NCI-H460 (cell line): ENCODE results near the gene UBL3. TPM values are rescaled to one million over a fixed set of nuclear protein-coding genes. Genes with fewer than 3 reads are reported as not detected.

Experiments
- DNase-seq: peaks from one replicate; pipeline ENCODE4 v3.0.0-alpha.2; 2016; ENCODE audit warnings: low read depth; ENCODE audit errors: extremely low read depth
- total RNA-seq: library from RNA; depleted of rRNA; stranded (reverse); fragments of >200 nt; shearing (Covaris generic); gene quantifications from 2 replicates; pipeline ENCODE4 v1.2.3, GENCODE V29; 2014

The UBL3 gene
- total RNA-seq, 1 experiment from 2014 or later = 11.8 TPM

DNA sequence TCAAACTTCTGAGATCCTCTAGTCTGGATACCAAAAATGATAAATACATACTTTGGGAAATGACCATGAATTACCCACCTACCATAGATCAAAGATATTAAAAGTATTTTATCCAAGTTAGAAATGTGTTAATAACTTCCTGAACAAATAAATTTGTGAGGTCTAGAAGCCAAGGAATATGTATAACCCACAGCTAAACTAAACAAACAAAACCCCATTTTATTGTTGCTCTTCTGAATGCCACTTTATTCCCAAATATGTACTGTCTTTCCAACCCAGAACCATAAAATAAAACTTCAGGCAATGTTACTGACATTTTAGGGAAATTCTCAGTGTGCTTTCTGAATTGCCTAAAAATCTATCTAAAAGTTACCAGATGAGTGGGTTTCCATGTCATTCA lies 35.1 kb downstream of the UBL3 start:
- no peak for DNase-seq

DNA sequence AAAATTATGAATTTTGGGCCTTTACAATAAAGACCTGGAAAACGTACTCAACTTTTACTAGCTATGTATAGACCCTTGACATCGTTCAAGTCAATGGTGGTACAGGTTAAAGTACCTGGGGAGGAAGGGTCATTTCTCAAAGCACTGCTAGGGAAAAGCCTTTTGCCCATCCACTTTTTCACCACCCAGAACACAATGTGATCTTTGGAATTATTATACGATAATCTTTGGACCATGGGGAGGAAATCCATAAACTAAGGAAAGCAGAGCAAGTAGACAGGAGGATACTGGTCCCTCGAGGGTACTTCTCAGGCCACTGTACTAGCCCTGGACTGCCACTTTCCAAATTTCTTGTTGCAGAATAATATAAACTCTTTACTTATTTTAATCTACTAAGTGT lies 39.5 kb downstream of the UBL3 start:
- DNase-seq = no peak

DNA sequence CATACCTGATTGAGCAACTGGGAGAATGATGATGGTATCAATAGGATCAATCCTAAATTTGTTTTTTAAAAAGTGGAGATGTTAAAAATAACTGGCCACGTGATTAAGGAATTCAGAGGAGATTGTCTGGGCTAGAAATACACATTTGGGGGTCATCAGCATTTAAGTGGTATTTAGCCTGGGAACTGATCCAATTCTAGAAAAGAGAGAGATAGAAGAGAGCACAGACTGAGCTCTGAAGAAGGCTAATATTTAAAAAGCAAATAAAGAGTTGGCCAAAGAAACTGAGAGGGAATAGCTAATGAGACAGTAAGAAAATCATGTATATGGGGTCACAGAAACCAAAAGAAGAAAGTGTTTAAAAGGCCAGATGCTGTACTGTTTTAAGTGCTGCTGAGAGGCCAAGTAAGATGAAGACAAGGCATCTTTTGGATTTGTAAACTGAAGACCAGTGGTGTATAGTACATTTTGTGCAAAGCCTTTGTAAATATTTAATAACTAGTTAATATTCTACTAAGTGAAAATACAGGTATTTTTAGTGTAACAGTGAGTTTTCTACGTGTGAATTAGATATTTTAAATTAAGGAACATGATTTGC lies 40.2 kb downstream of the UBL3 start:
- DNase-seq = no peak

DNA sequence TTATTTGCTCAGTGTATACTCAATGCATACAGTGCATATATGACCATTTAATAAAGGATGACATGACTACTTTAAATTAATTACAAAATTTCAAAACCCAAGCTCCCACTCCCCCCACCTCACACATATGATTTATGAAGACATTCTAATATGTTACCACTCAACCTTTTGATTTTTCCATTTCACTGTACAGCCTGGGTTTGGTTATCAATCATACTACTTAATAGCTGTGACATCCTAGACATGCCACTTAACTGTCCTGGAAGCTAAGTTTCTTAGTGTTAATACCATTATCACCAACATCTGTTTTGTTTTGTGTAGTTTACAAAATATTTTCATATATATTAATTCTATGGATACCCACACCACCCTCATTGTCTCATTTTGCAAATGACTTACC lies 42.2 kb downstream of the UBL3 start:
- no peak for DNase-seq

DNA sequence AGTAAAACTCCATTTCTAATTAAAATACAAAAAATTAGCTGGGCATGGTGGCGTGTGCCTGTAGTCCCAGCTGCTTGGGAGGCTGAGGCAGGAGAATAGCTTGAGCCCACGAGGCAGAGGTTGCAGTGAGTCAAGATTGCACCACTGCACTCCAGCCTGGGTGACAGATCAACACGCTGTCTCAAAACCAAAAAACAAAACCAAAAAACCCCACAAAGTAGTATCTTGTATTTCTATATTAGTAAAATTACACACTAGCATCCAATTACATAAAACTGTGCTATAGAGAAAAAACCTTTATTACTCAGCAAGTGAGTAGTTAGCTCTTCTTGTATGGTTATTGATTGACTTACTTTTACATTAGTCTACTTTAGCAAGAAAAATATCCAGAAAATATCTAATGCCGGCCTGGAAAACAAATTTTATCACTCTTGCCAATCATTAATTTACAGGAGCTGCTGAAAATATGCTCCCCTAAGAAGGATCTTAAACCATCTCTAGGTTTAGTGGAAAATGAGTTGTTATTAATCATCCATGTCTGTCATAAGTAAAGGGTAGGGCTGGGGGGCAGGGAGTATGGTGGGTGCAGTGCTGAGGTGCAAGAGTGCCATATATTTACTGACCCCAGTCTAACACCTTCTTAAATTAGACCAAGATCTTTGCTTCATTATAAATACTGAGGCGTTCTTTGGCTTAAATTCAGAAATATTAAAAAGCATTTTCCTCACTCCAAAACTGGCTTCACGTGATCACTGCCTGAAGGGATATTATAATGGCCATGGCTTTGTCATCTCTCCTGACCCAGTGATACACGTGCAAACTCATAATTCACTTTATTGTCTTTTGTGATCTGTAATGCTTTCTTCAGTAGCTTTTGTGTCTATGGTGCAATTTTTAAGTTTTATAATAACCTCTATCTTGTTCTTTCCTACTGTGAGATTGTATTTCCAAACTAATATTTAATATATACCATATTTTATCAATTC lies 44.1 kb downstream of the UBL3 start:
- no peak for DNase-seq

DNA sequence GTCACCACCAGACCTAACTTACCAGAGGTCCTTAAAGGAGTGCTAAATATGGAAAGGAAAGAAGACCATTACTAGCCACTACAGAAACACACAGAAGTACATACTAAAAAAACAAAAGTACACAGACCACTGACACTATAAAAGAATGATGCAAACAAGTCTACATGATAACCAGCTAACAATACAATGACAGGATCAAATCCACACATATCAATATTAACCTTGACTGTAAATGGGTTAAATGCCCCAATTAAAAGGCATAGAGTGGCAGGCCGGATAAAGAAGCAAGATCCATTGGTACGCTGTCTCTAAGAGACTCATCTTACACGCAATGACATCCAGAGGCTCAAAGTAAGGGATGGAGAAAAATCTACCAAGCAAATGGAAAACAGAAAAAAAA lies 47.2 kb downstream of the UBL3 start:
- no peak for DNase-seq

DNA sequence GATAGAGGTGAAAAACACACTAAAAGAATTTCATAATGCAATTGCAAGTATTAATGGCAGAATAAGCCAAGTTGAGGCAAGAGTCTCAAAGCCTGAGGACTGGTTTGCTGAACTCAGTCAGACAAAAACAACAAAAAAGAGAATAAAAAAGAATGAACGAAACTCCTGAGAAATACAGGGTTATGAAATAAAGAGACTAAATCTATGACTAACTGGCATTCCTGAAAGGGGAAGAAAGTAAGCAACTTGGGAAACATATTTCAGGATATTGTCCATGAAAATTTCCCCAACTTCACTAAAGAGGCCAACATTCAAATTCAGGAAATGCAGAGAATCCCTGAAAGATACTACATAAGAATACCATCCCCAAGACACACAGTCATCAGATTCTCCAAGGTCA lies 47.8 kb downstream of the UBL3 start:
- no peak for DNase-seq

DNA sequence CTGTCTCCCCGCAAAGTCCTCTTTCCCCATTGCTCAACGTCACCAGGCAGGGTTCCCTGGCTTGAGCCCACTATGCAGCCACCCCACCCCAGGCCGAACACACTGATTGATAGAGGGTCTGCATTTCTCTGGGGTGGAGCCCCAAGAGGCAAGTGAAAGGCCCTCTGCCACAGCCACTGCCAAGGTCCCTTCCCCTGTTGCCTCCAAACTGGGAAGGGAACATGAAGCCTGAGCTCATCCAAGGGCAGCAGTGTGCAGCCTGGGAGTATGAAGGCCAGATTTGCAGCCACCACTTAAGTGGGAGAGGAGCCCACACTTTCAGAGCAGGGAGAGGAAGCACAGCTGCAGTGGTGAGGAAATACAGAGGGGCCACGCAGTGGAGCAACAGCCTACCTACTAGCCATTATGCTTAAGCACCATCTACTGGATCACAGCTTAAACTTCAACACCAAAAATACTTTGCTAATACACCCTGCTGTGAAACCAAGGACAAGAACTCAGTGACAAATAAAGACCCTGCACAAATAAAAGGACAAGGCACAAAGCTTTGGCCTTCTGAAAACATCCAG lies 48.6 kb downstream of the UBL3 start:
- no peak for DNase-seq

DNA sequence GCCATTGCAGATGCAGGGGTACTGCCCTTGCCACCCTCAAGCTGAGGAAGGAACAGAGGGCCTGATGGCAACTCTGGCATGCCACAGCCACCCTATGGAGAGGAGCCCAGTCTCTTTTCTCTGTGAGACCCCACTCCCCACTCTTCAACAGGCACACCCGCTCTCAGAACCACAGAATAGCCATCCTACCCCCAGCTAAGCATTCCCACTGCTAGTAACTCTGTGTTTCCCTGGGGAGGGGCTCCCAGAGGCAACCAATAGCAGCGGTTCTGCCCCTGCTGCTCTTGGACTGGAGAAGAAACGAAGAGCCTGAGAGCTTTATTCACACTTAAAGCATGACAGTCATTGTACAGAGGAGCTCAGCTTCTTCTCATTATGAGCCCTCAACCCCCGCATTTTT lies 49.3 kb downstream of the UBL3 start:
- DNase-seq = no peak

DNA sequence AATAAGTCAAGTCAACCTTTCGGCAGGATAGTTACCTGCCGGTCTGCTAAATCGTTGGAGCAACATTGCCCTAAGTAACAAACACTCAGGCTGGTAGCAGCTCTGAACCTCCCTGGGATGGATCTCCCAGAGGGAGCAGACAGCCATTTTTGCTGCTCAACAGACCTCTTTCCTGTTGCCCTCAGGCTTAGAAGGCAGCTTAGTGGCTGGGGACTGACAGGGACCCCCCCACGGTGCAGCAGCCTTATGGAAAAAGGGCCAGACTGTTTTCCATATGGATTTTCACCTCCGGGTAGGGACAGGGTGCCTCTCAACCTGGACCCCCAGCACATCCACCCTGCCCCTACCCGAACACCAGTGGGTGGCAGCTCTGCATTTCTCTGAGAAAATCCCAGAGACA lies 49.7 kb downstream of the UBL3 start:
- no peak for DNase-seq

DNA sequence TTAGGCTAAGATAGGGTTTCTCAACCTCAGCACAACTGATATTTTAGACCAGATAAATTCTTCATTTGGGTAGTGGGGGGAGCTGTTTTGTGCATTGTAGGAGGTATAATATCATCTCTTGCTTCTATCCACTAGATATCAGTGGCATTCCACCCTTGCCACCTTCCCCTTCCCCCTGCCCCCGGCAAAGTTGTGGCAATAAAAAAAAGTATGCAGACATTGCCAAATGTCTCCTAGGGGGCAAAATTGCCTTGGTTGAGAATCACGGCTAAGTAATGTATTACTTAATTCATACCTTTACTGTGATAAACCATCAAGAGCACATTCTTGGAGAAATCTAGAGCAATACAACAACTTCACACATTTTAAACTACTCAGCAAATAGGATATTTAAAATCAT lies 51.4 kb downstream of the UBL3 start:
- DNase-seq = no peak

DNA sequence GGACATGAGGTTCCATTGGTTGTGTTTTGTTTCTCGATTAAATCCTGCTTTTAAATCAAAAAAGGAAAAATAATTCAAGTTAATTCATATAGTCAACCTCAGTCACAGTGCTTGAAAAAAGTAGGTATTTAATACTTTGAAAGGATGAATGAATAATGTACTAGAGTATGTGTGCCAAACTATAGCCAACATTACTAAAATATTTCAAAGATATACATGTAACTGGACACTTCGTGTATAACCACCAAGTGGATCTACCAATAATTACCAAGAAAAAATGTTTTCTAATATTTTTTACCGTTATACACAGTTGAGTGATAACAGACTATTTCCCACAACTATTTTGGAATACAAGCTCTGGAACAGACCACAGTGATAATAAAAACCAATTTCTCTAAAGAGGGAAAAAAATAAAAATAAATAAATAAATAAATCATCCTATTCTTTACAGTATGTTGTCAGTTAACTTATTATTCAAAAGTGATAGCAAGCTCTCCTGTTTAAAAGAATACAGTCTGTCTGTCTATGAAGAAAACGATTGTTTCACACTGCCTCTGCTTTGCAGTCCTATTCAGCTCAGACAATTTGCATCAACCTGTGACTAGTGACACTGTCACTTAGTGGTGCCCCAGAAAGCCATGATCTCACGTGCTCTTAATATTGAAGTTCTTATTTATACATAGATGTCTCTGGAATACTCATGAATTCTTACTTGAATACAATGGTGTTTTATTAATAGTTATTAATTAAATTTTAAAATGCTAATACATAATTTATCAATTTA lies 58.2 kb downstream of the UBL3 start:
- no peak for DNase-seq

DNA sequence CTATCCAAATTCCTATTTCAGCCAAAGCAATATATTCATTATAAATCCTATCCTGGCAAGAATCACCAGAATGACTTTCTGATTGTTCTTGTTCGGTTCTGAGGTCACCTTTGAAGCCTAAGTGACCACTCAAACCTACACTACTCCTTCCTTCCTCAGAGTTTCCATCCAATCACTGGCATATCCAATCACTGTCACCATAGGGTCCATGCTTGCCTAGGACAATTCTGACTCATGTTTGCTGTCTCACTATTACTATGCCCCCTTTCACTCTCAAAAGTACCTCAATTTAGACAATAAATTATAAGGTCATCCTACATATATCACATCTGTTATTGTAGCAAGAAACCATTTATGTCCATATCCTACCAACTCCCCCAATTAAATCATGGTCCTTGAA lies 58.9 kb downstream of the UBL3 start:
- DNase-seq = no peak

DNA sequence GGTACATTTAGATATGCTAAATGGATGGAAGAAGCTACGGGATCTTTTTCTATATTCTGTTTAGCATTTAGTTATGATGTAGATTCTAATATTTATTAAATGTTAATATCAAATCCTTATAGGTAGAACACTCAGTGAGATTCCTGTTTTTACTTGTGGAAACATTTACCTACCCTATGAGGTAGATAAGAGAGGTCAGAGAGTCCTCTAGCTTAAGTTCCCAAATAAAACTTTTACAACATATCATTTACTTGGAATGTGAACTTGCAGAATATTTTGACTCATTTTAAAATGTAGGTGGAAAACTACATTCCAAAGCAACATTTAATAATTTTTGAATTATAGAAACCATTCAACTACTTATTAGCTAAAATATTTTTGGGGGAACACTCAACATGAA lies 63.7 kb downstream of the UBL3 start:
- no peak for DNase-seq

DNA sequence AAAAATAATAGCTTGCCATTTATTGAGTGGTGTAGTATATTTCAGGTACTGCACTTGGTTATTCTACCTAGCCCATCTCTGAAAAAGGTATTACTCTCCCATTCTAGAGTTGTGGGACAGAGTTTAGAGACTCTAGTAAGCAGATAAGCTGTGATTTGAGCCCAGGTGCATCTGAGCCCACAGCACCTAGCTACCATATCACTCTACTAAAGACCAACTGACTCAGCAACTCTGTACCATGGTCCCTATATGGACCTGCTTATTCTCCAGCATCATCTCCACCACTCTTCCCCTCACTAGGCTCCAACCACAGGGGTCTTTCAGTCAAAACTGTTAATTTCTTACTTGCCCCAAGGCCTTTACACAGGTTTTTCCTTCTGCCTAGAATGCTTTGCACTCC lies 64.4 kb downstream of the UBL3 start:
- DNase-seq = no peak

DNA sequence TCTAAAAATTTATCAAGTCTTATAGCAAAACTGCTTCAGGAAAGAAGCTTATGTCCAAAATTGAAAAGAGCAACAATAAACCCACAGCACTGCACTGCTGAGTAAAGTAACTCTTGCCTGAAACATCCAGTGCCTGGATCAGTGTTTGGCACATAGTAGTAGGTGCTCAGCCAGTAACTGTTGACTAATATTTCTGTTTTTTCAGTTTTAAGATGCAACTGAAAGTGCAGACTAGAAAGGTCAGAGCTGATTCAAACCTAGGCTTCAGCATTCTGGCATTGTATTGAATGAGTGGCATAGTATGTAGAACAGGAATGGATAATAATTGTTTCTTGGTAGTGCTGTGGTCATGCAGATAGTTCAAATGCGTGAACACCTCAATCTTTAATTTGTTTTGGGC lies 67.6 kb downstream of the UBL3 start:
- no peak for DNase-seq

DNA sequence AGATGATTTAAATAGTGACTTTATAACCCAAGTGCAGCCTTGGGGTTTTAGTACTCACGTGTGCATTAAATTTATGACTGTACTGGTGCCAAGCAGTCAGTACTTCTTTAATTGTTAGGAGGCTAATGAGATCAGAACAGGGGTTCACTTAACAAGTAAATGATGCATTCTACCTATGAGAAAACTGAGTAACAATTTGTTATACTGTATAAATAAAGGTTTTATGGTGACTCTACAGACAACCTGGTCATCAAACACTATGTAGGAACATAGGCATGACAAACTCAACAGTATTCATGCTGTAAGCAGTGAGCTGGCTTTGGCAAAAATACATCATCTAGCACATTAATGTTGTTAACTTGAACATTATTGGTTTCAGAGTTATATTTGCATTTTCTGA lies 75.6 kb downstream of the UBL3 start:
- DNase-seq = no peak

DNA sequence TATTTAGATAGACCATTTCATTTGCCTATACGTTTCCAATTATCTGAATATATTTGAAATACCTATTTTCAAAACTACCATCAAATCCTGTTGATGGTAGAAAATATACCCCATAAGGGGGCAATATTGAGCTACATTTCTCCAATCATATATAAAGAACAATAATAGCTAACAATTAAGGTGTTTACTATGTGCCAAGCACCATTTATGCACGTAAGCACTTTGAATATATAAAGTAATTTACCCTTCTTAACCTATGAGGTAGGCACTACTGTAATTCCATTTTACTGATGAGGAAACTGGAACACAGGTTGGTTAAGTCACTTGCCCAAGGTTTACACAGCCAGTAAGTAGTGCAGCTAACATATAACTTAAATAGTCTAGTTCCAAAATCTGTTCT lies 79.2 kb downstream of the UBL3 start:
- DNase-seq = peak; percentile 11

DNA sequence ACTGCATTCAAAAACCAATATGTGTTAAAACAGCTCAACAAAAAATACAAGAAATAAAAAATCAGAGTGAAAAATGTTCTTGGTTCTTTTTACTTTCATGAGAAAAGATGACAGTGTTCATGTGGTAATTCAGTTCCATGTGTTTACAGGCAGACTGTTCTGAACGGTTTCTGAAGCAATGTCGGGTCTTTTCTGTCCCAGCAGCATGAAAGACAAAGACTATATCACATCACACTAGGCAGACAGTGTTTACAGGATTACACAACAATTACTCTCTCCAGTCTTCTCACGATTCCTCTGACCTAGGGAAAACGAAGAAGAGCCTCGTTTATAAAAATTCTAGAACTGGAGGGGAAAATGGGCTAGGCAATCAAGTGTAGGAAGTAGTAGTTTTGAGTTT lies 83.4 kb downstream of the UBL3 start:
- no peak for DNase-seq

DNA sequence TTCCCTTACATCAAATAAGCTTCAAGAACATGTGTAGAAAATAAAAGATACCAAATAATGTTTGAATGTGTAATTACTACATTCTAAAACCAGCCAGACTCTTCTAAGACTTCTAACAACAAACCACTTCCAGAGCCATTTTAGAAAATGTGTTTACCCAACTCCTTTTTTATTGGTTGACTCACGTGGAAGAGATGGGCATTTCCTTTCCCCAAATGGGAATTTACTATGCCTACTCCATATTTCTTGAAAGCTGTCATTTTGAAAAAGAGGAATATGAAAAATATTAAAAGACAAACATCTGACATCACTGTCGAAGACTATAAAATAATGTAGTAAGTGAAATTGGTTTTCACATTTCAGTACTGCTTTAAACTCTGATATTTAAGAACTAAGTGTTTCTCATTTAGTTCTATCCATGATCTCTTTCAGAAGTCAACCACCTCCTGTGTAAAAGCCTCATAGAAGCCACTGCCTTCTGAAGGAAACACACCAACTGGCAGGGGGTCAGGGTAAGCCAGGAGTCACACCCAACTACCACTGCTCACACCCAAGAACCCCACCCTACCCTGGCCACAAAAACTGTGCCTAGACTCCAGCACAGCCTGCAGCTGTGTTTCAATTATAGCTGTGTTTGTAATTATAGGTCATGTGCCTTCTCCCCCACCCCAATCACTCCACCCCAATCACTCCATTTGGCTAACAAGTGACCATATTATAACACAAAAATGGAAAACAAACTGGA lies 86.8 kb downstream of the UBL3 start:
- DNase-seq = no peak

DNA sequence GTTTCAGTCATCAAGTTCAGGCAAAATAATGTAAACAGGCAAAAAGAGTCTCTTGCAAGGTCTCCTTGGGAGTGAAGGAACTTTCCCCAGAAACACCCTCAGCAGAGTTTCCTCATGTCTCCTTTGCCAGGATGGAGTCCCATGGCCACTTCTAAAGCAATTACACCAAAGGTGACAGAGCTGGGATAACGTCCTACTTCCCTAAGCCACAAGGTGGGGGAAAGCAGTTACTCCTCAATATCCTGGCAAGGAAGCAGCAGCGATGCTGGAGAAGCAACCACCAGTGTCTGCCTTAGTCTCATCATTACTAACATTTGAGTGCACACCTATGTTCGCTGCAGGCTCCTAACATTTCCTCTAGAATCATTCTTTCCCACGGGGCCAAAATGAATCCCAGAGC lies 88.6 kb downstream of the UBL3 start:
- DNase-seq = no peak
